ENCODE data around the gene PDCD2L.
A peak's percentile ranks its signal among the peaks of the same experiment; 100 is the strongest.
"Not testable (repeated sequence)": the region's sequence is repeated elsewhere in the genome, so short reads cannot be mapped to it uniquely, and the experiment has no call there.

PDCD2L gene

GRCh38 chr19:34418300-34418699, 14.1 kb downstream of the PDCD2L start:
- DNase-seq: no peak

- no peak for DNase-seq
Observed at GRCh38 chr19:34426096-34426661, 22.0 kb downstream of the PDCD2L start.

- no peak for DNase-seq
Observed at GRCh38 chr19:34428549-34429285, 24.5 kb downstream of the PDCD2L start.

- DNase-seq: no peak
Observed at GRCh38 chr19:34429553-34429952, 25.4 kb downstream of the PDCD2L start.

- peak; percentile 37 for DNase-seq
Observed at GRCh38 chr19:34430738-34431625, 26.8 kb downstream of the PDCD2L start.

- no peak for DNase-seq
Observed at GRCh38 chr19:34431681-34432402, 27.6 kb downstream of the PDCD2L start.

GRCh38 chr19:34432797-34433196, 28.6 kb downstream of the PDCD2L start:
- DNase-seq: no peak

- no peak for DNase-seq
Observed at GRCh38 chr19:34436716-34437115, 32.5 kb downstream of the PDCD2L start.

GRCh38 chr19:34448191-34448590, 44.0 kb downstream of the PDCD2L start:
- DNase-seq: no peak

GRCh38 chr19:34452723-34453122, 48.5 kb downstream of the PDCD2L start:
- no peak for DNase-seq

- no peak for DNase-seq
Observed at GRCh38 chr19:34454091-34454490, 49.9 kb downstream of the PDCD2L start.

GRCh38 chr19:34454685-34455084, 50.5 kb downstream of the PDCD2L start:
- no peak for DNase-seq

GRCh38 chr19:34455783-34456480, 51.7 kb downstream of the PDCD2L start:
- not testable (repeated sequence) for DNase-seq

GRCh38 chr19:34457446-34457845, 53.2 kb downstream of the PDCD2L start:
- DNase-seq: no peak

- DNase-seq: no peak
Observed at GRCh38 chr19:34458677-34459076, 54.5 kb downstream of the PDCD2L start.

GRCh38 chr19:34459614-34460013, 55.4 kb downstream of the PDCD2L start:
- DNase-seq: no peak

GRCh38 chr19:34461375-34462100, 57.3 kb downstream of the PDCD2L start:
- no peak for DNase-seq

GRCh38 chr19:34464785-34465184, 60.6 kb downstream of the PDCD2L start:
- not testable (repeated sequence) for DNase-seq

GRCh38 chr19:34468409-34468808, 64.2 kb downstream of the PDCD2L start:
- DNase-seq: no peak

GRCh38 chr19:34469026-34469425, 64.8 kb downstream of the PDCD2L start:
- DNase-seq: not testable (repeated sequence)

- DNase-seq: no peak
Observed at GRCh38 chr19:34471906-34472700, 67.9 kb downstream of the PDCD2L start.

All from COR-L47 (cell line).